HEK293T (cell line): ENCODE data around the gene PLCB4.

Experiments used
- BHLHE40 ChIP-seq: fragments of 450-650 bp; IDR thresholded peaks from 2 replicates; pipeline ENCODE4 v1.6.1; 2016; ENCODE audit warnings: mild to moderate bottlenecking, moderate library complexity, borderline replicate concordance
- CTBP1 ChIP-seq: fragments of 450-650 bp; IDR thresholded peaks from 2 replicates; pipeline ENCODE4 v1.6.1; 2016; ENCODE audit warnings: borderline replicate concordance
- ELF4 ChIP-seq: fragments of 450-650 bp; IDR thresholded peaks from 2 replicates; pipeline ENCODE4 v1.6.1; 2017; ENCODE audit warnings: antibody characterized with exemption
- FOXA1 ChIP-seq: fragments of 450-650 bp; IDR thresholded peaks from 2 replicates; pipeline ENCODE4 v1.6.1; 2016; ENCODE audit warnings: mild to moderate bottlenecking
- FOXK2 ChIP-seq: fragments of 450-650 bp; IDR thresholded peaks from 2 replicates; pipeline ENCODE4 v1.6.1; 2016; ENCODE audit warnings: mild to moderate bottlenecking
- HDGF ChIP-seq: fragments of 450-650 bp; IDR thresholded peaks from 2 replicates; pipeline ENCODE4 v1.6.1; 2017; ENCODE audit warnings: antibody characterized with exemption, borderline replicate concordance
- L3MBTL2 ChIP-seq: fragments of 450-650 bp; conservative IDR thresholded peaks from 2 replicates; pipeline ENCODE4 v1.6.1; 2016; ENCODE audit warnings: mild to moderate bottlenecking
- NFRKB ChIP-seq: fragments of 450-650 bp; IDR thresholded peaks from 2 replicates; pipeline ENCODE4 v1.6.1; 2016; ENCODE audit warnings: mild to moderate bottlenecking, moderate library complexity
- SP1 ChIP-seq: fragments of 450-650 bp; IDR thresholded peaks from 2 replicates; pipeline ENCODE4 v1.6.1; 2017

DNA sequence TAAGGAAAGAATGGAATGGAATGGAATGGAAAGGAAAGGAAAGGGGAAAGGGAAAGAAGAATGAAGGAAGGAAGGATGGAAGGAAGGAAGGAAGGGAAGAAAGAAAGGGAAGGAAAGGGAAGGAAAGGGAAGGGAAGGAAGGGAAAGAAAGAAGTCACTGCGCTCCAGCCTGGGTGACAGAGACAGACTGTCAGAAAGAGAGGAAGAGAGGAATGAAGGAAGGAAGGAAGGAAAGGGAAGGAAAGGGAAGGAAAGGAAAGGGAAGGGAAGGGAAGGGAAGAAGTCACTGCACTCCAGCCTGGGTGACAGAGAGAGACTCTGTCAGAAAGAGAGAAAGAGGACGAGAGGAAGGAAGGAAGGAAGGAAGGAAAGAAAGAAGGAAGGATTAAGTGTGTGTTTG lies 224.3 kb downstream of the PLCB4 start:
- TF ChIP-seq NFRKB: no peak
- TF ChIP-seq SP1: no peak
- no peak for TF ChIP-seq ELF4
- TF ChIP-seq HDGF: no peak
- no peak for TF ChIP-seq L3MBTL2
- no peak for TF ChIP-seq CTBP1
- TF ChIP-seq BHLHE40: no peak
- TF ChIP-seq FOXA1: no peak
- no peak for TF ChIP-seq FOXK2
